HL-60/S4 treated with phorbol 12-myristate 13-acetate at 8.2 ng/mL for 4 days and 3 days (cell line): ENCODE results near the gene EFL1.

Experiments
- in situ Hi-C: fragments of 300-500 bp; cut with MboI; formaldehyde crosslinking; loops from 2 replicates; pipeline ENCODE4 v1.15.0; 2022; ENCODE audit warnings: low sequenced_read_pairs

EFL1 gene

DNA sequence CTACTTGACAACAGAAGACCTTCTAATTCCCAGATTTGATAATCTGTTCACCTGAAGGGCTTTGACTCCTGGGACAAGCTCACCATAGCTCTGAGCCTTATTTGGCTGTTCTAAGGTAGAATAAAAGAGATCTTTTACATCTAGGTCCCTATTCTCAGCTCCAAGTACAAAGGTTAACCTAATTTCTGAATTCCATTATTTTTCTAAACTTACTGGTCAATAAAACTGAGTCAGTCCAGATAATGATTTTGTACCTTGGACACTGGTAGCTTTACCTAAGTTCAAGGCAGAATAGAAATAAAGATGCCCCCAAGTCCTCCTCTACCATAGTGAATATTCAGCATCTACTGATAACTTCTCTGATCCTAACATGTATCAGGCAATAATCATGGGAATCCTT is 135.0 kb downstream of the EFL1 start:
- in situ Hi-C loops, result no loop called here

DNA sequence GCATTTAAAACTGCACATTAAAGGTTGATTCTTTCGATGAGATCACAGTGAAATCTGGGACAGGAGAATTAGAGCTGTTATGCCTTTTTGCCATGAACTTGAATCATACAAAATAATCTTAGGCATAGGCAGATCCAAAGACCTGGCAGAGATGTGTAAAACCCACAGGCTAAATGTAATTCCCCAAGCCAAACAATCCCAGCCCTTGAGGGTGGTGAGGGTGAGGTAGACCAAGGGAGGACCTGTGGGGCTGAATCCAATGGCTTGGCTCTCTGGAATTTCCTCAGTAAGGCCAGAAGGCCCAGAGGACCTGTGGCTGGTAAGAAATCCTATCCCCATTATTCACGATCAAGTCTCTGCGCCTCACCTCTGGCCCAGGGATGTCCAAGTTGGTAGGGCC is 136.2 kb downstream of the EFL1 start:
- in situ Hi-C loops, result no loop called here

DNA sequence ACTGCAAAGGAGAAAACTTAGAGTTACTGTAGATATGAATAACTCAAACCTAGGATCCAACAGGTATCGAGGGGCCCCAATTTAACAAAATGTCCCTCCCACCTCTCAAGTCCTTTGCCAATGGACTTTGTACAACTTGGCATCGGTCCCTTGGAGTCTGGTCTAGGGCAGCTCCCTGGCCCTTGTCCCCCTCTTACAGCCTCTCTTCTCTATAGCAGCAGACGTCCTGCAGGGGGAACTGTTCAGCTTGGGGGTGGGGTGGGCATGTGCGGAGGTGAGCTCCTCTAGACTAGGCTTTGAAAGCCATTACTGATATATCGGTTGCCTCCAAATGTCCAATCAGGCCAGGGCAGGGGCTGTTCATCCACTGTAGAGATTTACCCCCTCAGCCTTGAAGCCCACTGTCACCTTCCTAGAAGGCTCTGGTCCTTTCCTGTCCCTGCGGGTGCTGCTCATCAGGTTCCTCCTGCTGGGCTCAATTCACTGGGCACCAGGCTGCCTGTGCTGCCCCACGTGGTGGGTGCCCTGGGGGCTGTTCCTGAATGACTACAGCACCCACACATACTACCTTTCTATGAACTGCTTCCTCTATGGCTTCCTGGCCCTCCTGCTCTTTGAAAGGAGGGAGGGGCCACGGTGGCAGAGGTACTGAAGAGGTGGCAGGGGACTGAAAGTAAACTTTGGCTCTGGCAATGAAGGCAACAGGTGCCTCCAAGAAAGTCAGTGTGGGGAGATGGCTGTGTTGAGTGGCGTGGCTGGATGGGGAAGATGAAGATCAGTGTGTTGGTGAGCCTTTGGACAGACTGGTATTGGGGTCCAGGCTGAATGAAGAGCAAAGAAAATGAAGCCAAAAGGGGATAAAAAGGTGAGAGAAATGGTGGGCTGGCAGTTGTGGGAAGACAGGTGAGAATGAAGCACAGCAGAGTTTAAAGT is 137.9 kb downstream of the EFL1 start:
- in situ Hi-C loops, result no loop called here

DNA sequence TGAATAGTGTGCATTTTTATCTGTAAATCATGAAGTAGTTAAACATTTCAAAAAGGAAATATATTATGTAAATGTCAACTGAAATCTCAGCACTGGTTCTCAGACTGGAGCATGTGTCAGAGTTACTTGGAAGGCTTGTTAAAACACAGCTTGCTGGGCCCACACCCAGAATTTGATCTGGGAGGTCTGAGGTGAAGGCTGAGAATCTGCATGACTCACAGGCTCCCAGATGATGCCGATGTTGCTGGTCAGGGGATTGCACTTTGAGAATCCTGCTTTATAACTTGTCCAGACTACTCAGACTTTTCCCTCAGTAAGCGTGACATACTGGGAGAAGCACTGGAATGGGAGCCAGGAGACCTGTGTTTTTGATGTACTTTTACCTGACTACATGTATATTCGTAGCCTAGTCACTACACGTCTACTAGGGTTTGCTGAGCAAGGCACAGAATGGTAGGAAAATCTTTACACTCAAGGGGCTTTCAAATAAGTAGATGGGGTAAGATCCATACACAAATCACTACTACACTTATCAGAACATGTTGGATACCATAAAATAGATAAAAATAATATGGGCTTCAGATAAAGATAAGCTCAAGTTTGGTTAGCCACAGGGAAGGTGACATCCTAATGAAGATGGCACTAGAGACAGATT is 139.7 kb downstream of the EFL1 start:
- in situ Hi-C loops, result no loop called here

GRCh38 chr15:82118040-82118439 is 144.5 kb downstream of the EFL1 start:
- in situ Hi-C loops, result no loop called here

GRCh38 chr15:82117296-82117695 is 145.2 kb downstream of the EFL1 start:
- in situ Hi-C loops, result no loop called here

DNA sequence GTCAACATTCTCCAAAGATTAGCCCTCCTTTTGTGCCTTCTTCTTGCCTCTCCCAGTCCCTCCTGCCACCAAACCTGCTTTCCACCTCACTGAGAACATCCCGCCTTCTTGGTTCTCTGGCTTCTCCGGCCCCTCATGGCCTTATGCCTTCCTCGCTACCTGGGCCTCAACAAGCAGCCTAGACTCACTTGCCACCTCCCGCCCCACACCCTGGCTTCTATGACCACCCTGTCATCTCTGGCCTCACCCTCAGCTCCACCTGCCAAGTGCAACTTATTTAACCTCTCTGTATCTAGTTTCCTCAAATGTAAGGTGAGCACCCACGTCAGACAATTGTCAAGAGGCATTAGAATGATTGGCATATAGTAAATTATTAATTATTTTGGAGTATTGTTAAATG is 147.9 kb downstream of the EFL1 start:
- in situ Hi-C loops, result no loop called here

DNA sequence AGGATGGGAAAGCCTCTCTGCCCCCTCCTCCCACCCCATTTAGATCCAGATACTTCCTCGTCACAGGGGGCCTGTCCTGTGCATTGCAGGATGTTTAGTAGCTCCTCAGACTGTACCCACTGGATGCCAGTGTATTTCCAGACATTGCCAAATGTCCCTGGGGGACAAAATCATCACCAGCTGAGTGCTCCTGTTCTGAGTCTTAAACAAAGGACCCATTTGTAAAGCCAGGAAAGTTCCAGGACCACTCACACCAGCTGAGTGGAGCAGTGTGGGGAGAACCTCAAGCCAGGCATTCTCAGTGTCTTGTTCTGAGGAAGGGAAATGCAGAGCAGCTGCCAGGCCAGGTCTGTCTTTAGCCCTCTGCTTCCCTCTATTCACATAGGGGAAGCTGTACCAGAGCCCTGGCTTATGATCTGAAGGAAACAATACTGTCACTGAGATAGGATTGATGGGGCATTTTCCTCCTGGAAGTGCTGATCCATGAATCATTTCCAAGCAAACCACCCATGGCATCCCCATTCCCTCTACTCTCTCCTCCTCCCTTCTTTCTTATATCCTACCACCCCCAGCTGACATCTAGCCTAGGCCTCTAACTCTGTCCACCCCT is 149.3 kb downstream of the EFL1 start:
- in situ Hi-C loops, result no loop called here

- in situ Hi-C loops, result no loop called here
Measured at GRCh38 chr15:82111918-82112317, 150.6 kb downstream of the EFL1 start.

- in situ Hi-C loops, result no loop called here
Measured at GRCh38 chr15:82110144-82110543, 152.4 kb downstream of the EFL1 start.

DNA sequence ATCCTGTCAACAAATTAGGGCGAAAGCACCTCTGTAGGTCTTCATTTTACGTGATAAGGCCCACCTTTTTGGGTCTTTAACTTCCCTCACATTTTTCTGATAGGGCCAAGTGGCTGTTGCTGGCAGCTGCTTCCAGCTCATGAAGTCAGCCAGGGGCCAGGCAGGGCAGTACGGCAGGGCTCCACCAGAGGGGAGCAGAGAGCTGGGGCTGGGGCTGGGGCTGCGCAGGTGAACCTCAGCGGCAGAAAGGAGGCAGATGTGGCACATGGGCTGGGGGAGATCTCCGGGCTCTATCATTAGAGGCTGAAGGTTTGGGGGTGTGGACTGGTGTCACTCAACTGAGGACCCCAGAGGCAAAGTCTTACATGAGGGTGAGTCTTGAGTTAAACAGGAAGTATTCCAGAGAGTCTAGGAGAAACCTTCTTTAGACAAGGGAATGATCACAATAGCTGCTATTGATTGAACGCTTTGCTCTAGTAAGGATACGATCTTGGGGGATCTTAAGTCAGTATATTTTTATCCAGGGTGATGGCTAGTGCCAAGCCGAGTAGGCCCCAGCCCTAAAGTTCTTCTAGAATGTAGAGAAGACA is 153.9 kb downstream of the EFL1 start:
- in situ Hi-C loops, result no loop called here

DNA sequence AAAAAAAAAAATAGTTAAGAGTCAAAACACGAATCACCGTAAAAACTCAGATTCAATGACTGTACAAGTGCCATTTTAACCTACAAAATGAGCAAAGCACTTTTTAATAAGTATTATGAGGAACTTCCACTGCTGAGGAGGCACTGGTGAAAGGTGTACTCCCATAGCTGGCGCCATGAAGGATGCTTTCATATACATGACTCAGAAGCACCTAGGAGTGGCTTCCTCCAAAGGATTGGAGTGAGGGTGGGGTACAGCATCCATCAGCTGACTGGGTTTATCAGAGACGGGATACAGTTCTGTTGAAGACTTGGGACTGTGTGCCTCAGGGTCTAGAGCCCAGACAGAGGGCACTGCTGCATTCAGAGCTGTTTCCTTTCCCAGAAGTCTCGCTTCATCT is 155.9 kb downstream of the EFL1 start:
- in situ Hi-C loops, result no loop called here

DNA sequence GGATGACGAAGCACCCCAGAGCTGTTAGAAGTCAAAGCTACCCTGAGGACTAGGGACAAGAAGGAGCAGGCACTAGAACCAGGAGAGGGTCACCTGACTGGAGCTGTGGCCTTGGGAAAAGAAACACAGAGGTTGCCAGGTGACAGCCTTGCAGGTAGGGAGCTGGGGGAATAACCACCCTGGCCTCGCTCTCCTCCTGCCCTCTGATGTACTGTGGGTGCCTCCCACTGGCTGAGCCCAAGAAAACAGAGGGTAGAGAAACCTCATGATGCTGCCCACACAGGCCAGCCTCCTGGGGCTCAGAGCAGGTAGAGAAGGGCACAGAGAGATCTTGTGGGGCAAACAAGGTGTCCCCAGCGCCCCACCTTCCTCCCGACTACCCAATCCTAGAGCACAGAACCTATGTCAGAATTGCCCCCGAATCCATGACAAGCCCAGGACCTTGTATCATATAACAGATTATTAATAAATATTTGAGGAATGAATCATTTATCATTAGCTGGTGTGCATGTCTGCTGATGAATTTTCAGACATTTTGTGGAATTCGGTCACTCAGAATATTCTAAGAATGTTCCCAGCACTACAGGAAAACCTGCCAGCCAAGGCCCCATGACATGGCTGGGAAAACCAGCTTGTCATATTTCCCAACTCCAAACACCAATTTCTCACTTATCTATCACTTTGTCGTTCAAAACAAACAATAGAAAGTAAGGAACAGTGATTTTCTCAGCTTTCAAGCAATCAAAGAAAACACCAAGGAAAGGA is 156.9 kb downstream of the EFL1 start:
- in situ Hi-C loops, result no loop called here

DNA sequence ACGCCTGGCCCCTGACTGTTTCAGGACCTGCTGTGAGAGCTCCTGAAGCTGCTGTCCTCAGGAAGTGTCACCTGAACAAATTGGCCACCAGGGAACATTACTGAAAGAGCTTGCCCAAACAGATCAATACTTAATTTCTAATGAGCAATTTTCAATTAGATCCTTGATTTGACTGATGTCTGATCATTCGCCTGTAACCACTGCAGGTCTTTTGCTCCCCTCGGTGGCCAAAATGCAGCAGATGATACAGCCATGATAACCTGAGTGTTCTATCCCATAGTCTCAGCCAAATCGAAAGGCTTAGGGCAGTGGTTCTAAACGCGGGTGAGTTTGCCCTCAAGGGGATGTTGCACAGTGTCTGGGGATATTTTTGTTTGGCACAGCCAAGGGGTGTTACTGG is 159.1 kb downstream of the EFL1 start:
- in situ Hi-C loops, result no loop called here

DNA sequence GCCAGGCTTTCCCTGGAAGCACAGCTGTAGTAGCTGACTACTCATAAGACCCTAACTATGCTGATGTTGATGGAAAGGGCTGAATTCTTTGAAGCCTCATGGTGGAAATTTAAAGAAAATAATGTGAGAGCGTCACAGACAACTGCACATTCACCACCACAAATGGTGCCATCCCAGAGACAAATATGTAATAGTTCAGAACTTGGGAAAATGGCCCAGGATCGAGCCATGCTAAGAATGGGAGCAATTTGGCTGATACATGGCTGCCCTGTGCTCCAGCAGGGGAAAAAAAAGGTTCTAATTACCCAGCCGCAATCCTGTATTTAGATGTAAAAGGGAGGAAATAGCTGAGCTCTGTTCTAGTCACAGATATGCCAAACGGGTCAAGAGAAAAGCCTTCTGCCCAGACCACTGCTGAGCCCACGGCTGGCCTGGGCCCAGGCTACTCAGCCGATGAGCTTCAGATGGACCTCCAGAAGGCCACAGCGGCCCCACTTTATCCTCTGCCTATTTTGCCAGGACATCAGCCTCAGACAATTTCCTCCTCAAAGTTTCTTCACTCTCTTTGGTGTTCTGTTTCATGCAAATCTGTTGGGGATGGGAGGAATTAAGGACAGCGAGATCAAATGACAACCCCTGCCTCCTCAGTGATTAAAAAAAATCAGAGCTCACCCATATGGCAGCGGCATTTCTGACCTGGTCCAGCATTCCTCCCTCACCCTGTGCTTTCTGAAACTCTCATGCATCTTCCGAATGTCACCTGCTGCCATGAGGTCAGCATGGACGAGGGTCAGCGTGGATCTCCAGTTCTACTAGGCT is 162.2 kb downstream of the EFL1 start:
- in situ Hi-C loops, result no loop called here

DNA sequence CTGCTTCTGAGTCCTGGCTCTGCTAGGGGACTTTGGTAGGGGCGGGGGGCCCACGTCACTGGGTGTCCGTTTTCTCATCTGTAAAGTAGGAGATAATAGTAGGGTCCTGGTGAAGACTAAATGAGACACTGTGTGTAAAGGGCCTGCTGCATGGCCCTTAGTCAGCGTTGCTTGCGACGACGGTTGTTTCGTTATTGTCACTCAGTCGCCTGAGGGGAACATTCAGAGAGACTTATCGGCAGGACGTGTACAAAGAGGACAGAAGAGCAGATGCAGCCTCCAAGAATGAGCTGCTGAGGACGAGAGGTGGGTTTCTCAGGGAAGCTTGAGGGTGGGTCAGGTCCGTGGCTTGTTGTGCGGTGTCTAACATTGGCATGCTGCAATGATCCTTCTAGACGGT is 163.9 kb downstream of the EFL1 start:
- in situ Hi-C loops, result no loop called here

DNA sequence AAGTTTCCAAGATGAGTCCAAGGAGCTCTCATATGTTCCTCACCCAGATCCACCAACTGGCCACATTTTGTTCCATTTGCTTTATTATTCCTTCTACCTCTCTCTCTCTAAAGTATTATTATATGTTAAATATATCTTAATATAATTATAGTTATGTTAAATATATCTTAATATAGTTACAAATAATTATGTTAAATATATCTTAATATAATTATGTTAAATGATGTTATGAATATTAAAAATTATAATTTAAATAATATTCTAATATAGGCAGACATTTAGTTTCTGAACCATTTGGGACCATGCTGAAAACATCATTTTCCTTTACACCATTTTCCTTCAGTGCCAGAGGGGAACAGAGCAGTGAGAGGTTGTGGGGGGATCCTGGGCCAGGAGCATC is 166.7 kb downstream of the EFL1 start:
- in situ Hi-C loops, result no loop called here

DNA sequence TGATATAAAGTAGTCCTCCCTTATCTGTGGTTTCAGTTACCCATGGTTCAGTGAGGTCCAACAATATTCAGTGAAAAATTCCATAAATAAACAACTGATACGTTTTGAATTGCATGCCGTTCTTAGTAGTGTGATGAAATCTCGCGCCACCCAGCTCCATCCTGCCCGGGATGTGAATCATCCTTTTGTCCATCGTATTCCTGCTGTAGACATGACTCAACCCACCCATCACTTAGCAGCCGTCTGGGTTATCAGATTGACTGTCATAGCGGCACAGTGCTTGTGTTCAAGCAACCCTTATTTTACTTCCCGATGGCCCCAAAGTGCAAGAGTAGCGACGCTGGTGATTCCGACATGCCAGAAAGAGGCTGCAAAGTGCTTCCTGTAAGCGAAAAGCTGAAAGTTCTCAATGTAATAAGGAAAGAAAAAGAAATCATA is 168.7 kb downstream of the EFL1 start:
- in situ Hi-C loops, result no loop called here

DNA sequence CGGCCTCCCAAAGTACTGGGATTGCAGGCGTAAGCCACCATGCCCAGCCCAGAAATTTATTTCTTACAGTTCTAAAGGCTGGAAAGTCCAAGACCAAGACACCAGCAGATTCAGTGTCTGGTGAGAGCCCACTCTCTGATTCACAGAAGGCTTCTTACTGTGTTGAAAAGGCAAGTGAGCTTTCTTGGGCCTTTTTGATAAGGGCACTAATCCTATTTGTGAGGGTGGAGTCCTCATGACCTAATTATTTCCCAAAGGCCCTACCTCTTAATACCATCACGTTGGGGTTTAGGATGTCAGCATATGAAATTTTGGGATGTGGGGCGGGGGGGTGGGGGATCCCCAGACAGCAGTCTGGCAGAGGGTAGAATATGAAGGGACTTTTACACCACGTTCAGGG is 169.2 kb downstream of the EFL1 start:
- in situ Hi-C loops, result no loop called here

DNA sequence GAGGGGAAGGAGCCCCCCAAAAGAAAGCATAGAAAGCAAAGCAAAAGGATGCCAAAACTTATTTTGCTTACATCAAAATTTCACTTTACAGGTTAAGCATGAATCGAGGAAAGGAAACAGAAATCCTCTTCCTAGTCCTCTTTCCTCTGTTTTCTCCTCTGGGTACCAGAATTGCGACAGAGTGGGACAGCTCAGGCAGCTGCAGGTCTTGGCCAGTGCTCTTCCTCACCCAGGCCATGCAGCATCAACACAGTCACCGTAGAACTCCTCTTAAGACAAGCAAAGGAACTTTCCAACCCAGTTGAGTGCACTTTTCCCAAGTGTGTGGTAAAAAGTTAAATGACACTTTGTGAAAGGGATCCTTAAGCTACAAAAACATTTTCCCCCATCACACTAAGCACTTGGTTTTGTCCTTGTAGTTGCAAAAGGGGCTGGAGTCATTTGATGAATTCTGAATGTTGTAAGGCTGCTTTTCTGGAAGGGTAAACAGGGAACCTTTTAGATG is 170.8 kb downstream of the EFL1 start:
- in situ Hi-C loops, result no loop called here
